ENCODE data around the gene PICK1.

PICK1 gene

GRCh38 chr22:38087855-38088254, 30.7 kb downstream of the PICK1 start:
- no peak for DNase-seq (ENCODE audit: low spot score)
- peak; percentile 93 for FAIRE-seq

DNA sequence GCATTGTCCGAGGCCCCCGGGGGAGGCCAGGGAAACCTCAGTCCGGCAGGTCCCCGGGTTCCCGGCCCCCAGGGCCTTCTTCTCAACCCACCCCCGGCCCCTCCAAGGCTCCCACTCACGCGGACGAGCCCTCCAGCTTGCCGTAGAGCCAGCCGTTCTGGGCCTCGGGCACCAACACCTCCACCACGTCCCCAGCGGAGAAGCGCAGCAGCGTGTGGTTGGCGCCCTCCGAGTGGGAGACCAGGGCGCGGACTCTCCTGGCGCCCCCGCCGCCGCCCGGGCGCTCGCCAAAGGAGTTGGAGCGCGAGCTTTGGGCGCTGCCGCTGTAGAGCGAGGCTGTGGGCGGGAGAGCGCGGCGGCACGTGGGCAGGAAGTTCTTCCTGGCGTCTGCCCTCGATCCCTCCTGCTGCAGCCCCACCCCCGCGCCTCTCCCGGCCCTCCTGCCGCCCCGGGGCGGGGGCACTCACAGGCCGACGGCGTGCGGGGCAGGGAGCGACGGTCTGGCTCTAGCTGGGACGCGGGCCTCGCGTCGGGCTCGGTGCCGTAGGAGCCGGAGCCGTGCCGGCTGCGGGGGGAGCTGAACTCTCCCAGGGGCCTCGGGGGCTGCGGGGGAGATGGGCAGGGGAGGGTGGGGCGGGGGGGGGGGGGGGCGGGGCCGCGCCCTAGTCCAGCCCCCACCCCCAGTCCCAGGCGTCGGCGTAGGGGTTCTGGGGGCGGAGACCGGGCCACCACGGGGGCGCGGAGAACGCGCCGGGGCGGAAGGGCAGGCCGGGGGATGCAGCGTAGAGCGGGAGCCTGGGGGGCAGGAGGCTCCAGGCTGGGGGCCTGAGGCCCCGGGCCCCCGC, 31.6 kb downstream of the PICK1 start:
- FAIRE-seq (no peak), DNase-seq (ENCODE audit: low spot score) (no peak)

- DNase-seq (ENCODE audit: low spot score) (no peak), FAIRE-seq (no peak)
Measured at GRCh38 chr22:38089474-38089851, 32.3 kb downstream of the PICK1 start.

GRCh38 chr22:38097058-38097457, 39.9 kb downstream of the PICK1 start:
- DNase-seq (ENCODE audit: low spot score) (no peak), FAIRE-seq (no peak)

DNA sequence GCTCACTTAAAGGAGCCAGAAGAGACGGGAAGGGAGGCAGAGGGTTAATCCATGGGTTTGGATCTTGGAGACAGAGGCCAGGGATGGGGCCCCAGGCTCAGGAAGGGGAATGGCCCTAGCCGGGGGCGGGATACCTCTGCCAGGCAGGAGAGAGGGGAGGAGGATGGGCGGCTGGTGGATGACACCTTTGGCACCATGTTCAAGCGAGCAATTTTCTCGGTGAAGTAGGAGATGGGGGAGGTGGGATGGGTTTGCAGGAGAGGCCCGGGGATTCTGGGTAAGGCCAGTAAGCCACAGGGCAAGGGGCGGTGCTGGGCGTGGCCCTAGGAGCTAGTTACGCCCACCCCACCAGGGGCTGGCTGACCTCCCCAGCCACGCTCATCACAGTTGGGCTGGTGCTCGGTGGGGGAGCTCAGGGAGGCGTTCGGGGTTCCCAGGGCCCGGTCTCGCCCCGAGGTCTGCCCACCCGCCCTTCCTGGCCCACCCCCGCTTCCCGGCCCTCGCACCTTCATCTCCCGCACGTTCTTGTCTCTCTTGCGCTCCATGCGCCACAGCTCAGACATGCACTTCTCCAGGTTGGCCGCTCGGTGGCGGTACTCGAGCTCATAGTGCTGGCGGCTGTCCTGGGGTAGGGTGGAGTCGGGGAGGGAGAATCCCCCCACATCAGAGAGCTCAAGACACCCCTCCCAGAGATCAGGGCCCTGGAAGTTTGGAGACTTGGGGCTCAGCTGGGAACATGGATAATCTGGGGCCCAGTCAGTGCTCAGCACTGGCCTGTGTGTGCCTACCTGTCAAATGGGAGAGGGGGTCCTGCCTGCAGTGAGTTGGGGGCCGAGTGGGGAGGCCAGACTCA, 40.6 kb downstream of the PICK1 start:
- DNase-seq (ENCODE audit: low spot score), result no peak
- no peak for FAIRE-seq

GRCh38 chr22:38098410-38099249, 41.4 kb downstream of the PICK1 start:
- FAIRE-seq, result peak; percentile 53
- DNase-seq (ENCODE audit: low spot score), result no peak

- no peak for DNase-seq (ENCODE audit: low spot score)
- no peak for FAIRE-seq
Measured at GRCh38 chr22:38103641-38104040, 46.4 kb downstream of the PICK1 start.

GRCh38 chr22:38104084-38104483, 46.9 kb downstream of the PICK1 start:
- DNase-seq (ENCODE audit: low spot score), result no peak
- no peak for FAIRE-seq

DNA sequence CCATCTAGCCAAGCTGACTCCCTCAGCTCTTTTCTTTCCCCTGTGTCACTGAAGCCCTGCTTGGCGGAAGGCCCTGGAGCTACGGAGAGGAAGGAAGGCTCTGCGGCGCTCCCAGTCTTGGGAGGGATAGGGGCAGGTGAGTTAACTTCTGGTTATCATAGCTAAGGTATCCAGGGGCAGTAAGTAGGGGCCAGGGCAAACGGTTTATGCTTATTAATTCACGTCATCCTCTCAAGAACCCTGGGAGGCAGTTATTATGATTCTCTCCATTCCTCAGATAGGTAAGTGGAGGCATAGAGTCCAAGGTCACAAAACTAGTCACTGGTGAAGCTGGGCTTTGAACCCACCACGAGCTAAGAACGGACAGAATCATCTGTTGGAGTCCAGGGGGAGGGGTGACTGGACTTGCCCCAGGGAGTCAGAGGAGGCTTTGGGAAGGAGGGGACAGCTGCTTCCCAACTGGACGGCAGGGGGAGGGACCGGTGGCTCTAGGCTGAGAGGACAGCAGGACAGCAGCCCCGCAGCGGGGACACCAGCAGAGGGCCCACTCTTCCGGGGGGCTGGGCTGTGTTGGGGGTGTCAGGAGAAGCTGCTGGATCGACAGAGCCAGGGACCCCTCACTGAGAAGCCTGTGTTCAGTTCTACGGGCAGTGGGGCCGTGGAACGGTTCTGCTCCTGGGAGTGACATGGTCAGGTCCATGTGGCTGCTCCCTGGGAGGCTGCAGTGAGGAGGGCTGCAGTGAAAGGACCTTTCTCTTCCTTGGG, 49.8 kb downstream of the PICK1 start:
- no peak for DNase-seq (ENCODE audit: low spot score)

DNA sequence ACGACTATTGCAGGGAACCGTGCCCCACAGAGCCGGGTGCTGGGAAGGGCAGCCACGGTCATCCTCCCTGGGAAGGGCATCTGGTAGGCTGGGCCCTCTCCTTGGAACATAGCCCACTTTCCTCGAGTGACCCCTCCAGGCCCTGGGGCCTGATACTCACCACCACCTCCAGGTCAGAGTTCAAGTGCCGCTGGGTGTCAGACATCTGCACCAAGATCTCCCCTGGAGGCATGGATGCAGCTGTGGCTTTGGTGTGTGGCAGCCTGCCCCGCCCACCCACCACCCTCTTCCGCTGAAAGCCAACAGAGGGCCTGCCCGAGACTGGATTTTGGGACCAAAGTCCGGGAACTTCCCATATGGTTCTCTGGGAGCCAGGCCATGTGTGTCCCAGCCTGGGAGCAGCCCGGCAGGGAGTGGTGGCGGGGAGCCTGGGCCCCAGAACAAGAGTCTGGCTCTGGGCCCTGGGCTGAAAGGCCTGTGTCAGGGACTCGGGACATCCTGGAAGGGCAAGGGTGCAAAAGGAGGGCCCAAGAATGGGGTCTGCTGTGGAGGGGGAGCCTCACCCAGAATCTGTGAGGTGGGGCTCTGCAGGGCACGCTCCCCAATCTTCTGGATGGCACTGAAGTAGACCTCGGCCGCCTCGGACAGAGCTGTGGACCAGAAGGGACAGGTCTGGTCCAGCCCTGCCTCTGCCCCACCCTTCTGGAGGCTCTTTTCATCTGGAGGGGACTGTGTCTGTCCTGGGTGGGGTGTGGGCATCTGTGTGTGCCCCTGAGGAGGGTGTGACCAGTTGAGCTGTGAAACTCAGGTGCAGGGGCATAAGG, 50.7 kb downstream of the PICK1 start:
- no peak for FAIRE-seq
- DNase-seq (ENCODE audit: low spot score), result no peak

More for the DNA sequence above, 49.8 kb downstream of the PICK1 start:
- FAIRE-seq, result no peak

DNA sequence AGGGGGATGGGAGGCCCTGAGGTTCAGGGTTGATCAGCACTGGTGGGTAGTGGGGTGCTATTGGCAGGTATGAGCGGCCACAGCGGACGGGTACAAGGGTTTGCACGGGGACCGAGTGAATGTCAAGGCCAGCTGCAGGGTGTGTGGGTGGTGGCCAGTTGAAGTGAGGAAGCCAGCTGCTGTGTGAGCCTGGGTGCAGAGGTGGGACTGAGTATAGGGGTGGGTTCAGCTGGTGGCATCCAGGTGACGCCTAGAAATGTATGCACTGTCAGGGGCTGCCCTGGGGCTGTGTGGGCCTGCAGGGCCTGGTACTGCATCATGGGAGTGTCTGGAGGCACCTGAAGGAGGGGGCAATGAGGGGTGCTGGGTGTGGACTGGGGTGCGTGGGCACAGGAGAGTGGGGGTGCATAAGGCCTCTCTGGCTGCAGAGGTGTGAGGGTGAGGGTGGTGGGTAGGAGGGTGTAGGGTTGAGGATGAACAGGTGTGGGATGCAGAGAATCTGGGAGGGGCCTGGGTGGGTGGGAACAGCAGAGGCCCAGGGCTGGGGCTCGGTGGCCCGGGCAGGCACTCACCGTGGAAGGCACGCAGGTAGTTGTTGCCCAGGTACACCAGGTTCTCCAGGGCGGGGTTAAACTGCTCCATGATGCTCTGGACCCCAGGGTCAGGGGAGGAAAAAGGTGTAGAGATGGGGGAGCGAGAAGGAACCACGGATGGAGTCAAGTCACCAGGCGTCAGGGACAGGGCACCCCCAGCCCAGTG, 51.5 kb downstream of the PICK1 start:
- no peak for DNase-seq (ENCODE audit: low spot score)
- no peak for FAIRE-seq

DNA sequence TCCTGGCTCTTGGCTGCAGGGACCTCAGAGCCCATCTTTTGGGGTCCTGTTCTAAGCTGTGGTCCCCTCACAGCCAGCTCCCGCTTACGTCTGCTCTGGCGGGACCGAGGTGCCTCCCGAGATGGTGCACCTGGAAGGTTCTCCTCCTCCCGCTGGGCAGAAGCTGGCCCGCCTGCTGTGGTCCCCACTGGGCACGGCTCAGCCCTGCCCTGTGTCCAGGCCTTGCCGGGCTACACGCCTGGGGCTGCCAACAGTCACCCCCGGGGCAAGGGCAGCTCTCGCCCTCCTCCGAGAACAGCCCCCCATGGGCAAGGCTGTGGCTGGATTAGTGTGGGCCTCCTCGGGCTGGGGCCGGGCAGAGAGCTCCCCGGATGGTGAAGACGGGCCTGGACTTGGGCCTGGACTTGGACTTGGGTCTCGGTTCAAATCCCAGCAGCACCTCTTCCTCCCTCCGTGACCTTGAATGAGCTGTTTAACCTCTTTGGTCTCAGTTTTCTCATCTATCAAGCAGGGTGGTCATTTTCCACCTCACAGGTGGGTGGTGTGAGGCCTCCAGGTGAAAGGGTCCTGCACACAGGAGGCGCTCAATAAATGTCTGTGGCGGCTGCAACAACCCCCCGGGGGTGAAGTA, 52.3 kb downstream of the PICK1 start:
- no peak for FAIRE-seq
- DNase-seq (ENCODE audit: low spot score), result peak; percentile 54

DNA sequence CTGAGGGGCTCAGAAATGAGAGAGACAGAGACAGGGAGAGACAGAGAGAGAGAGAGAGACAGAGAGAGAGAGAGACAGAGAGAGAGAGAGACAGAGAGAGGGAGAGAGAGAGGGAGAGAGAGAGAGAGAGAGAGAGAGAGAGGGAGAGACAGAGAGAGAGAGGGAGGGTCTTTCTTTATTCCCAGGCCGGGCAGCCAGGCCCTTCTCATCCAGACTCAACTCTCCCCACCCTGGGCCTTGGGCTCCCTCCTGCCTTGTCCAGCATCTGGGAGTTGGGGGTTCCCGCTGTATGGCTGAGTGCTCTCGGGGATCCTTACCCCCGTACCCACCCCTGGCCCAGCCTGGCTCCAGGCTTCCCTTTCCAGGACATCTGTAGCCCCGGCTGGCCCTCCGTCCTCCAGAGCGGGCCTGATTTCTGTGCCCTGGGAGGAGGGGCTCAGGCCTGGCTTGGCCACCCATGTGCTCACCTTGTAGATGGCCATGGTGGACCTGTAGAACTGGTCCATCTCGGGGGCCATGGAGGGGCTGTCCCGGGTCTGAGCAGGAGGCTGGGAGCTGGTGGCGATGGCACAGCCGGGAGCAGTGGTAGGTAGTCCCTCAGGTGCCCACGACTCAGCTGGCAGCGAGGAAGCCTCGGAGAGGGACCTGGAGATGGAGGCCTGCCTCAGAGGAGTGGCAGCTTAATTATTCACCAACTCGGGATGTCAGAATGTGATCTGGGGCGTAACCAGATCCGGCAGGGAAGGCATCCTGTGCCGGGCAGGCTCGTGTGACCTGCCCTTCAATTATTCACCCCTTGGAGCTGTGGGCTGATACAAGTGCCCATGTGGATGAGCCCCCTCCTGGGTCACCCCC, 53.0 kb downstream of the PICK1 start, which contains the start of gene BAIAP2L2:
TSS of gene BAIAP2L2 (minus strand) at position 677 of the 855 bp plus-strand sequence. CDS start at position 518, 159 bp downstream.
- FAIRE-seq (no peak), DNase-seq (ENCODE audit: low spot score) (no peak)

DNA sequence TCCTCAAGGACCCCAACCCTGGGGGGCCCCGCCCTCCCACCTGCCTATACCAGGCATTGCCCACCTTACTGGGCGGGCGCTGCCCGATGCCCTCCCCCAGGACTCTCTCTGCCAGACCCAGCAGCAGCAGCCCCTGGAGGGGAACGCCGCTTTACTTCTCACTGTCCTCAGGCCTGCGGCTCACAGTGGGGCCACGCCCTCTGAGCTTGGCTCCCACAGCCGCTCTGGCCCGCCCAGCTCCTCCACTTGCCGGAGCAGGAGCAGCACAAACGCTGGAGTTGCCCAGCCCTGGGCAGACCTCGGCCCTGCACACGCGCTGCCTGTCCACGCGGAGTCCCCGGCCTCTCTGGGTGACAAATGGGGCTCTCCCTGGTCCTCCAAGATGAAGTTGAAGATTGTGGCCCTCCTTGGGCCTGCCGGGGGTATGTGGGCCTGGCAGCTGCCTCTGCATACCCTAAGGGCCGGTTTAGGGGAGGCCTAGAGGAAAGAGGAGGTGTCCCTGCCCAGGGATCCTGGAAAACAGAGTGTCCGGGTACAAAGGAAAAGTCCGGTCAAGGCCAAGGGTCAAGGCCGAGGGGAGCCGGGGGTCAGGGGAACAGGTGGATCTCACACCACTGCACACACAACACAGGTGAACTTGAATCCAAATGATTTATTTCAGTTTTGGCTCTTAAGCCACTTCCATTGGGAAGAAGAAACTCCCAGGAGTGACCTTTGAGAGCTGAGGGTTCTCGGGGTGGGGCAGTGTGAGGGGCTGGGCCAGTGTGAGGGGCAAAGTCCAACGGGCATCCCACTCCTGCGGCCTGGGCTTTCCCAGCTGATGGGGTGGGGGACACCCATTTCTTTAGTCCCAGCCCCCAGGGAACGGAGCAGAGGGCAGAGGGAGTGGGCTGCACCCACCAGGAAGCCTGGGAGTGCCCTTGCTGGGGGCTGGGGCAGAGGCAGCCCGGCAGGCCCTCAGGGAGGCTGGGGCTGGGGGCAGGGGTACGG, 54.0 kb downstream of the PICK1 start:
- FAIRE-seq (no peak), DNase-seq (ENCODE audit: low spot score) (no peak)

DNA sequence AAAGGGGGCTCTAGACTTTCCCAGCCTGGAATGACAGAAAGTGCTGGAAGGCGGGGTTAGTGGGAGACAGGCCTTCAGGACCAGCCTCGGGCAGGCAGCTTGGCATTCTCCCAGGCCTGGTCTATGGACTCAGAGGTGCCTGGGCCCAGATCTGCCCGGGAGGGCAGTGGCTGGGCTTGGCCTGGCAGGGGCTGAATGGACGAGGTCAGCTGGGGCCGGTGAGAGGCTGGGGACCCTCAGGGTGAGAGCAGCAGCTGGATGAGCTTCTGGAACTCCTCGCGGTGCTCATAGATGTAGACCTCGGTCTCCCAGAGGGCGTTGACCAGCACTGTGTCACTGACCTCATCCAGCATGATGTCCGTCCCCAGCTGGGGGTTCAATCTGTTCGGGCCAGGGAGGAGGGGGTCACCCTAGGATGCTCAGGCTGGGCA, 54.7 kb downstream of the PICK1 start:
- no peak for DNase-seq (ENCODE audit: low spot score)
- FAIRE-seq, result no peak

DNA sequence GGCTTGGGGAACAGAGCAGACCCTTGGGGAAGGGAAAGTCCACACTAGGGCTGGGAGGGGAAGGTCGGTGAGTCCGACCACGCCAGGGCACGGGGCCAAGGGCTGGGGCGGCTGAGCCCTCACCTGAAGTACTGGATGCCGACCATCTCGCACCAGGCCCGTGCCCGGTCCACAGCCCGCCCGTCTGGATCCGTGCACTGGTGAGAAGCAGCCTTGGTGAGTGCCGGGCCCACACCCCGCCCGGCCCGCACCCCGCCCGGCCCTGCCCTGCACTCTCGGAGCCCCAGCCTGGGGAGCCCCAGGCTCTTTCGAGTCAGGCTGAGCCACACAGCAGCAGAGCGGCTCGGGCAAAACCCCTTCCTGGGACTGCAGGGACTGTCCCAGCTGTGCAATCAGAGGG, 55.2 kb downstream of the PICK1 start:
- no peak for FAIRE-seq
- DNase-seq (ENCODE audit: low spot score), result no peak

Measured in urothelium cell line (cell line).